ENCODE data around the gene SALL3.
"Not testable (repeated sequence)": the region's sequence is repeated elsewhere in the genome, so short reads cannot be mapped to it uniquely, and the experiment has no call there.

DNA sequence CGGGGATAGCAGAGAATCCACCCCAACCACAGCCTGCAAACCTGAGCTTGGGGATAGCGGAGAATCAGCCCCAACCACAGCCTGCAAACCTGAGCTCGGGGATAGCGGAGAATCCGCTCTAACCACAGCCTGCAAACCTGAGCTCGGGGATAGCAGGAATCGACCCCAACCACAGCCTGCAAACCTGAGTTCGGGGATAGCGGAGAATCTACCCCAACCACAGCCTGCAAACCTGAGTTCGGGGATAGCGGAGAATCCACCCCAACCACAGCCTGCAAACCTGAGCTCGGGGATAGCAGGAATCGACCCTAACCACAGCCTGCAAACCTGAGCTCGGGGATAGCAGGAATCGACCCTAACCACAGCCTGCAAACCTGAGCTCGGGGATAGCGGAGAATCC is 37.4 kb upstream of the SALL3 start:
- not testable (repeated sequence) for TF ChIP-seq POLR2A, CTCF, POLR2AphosphoS5 (IDR thresholded peaks at IDR 0.05)
